HG03565 (cell line): ENCODE data around the gene PCDHGA1.
"Not testable (repeated sequence)": the region's sequence is repeated elsewhere in the genome, so short reads cannot be mapped to it uniquely, and the experiment has no call there.

Experiments
- ATAC-seq: cut with Tn5 transposase; IDR thresholded peaks from one replicate; pipeline ENCODE4 v1.9.1; 2021; ENCODE audit warnings: mild to moderate bottlenecking, moderate library complexity; ENCODE audit not compliant: unreplicated experiment

Gene PCDHGA1

GRCh38 chr5:141330299-141331080 lies at the start of gene PCDHGA1:
Gene PCDHGA1, plus strand, starts transcription at chr5:141330514.
- ATAC-seq: no peak

- ATAC-seq: no peak
These were observed 31.9 kb upstream of the PCDHGA1 start for GRCh38 chr5:141298376-141298775.

GRCh38 chr5:141303756-141304155 lies 26.6 kb upstream of the PCDHGA1 start, which contains the start of gene SLC25A2:
Gene SLC25A2, minus strand, starts transcription at chr5:141304049. Its CDS starts 184 bp downstream, at chr5:141303865.
- no peak for ATAC-seq

GRCh38 chr5:141306630-141307029 lies 23.7 kb upstream of the PCDHGA1 start:
- ATAC-seq: no peak

- no peak for ATAC-seq
These were observed 16.6 kb upstream of the PCDHGA1 start for GRCh38 chr5:141313711-141314110.

- not testable (repeated sequence) for ATAC-seq
These were observed 13.4 kb upstream of the PCDHGA1 start for GRCh38 chr5:141316963-141317362.

- no peak for ATAC-seq
These were observed 11.1 kb upstream of the PCDHGA1 start for GRCh38 chr5:141319202-141319601.

GRCh38 chr5:141319699-141320098 lies 10.6 kb upstream of the PCDHGA1 start:
- no peak for ATAC-seq

- ATAC-seq: peak; percentile 84
These were observed 9.8 kb upstream of the PCDHGA1 start, which contains the start of gene TAF7 for GRCh38 chr5:141320225-141321169. Gene TAF7, minus strand, starts transcription at chr5:141320784. Its CDS starts 740 bp downstream, at chr5:141320044.

- peak; percentile 30 for ATAC-seq
These were observed 8.1 kb upstream of the PCDHGA1 start for GRCh38 chr5:141322261-141322660.

GRCh38 chr5:141326088-141326854 lies 4.0 kb upstream of the PCDHGA1 start:
- peak; percentile 50 for ATAC-seq

GRCh38 chr5:141328231-141328630 lies 2.1 kb upstream of the PCDHGA1 start:
- no peak for ATAC-seq

GRCh38 chr5:141332571-141332970 lies 2.3 kb downstream of the PCDHGA1 start:
- ATAC-seq: not testable (repeated sequence)

GRCh38 chr5:141338538-141339306 lies 8.4 kb downstream of the PCDHGA1 start, which contains the start of gene PCDHGA2:
Gene PCDHGA2, plus strand, starts transcription at chr5:141338760.
- no peak for ATAC-seq

- not testable (repeated sequence) for ATAC-seq
These were observed 10.6 kb downstream of the PCDHGA1 start for GRCh38 chr5:141340781-141341354.

- no peak for ATAC-seq
These were observed 12.5 kb downstream of the PCDHGA1 start for GRCh38 chr5:141342773-141343172.

GRCh38 chr5:141343242-141343952 lies 13.1 kb downstream of the PCDHGA1 start, which contains the start of gene PCDHGA3:
Gene PCDHGA3, plus strand, starts transcription at chr5:141343829. Its CDS starts 205 bp downstream, at chr5:141344034.
- no peak for ATAC-seq

GRCh38 chr5:141343953-141344463 lies 13.7 kb downstream of the PCDHGA1 start:
- no peak for ATAC-seq
